ENCODE data around the gene AUH. TPM values are rescaled to one million over a fixed set of nuclear protein-coding genes. Genes with fewer than 3 reads are reported as not detected.

AUH gene
- polyA plus RNA-seq, 3 donors, result 4.0 to 9.9 (median 8.4) TPM

DNA sequence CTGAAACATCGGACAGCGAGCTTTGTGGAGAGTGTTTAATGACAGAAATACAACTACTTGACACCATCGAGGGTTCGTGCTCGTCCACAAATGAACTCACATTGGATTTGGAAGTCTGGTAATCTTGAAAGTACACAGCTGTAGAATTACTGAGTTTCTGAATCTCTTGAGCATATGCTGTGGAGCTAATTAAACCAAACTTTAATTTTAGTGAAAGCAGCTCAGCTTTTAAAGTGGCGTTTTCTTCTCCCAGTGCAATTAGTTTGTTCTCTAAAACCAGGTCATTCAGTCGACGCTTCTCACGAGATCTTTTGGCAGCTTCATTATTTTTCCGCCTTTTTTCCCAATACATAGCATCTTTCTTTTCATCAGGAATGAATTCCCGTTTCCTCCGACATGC lies 48.4 kb upstream of the AUH start:
- Mint-ChIP-seq H3K4me1 (peaks cover 67% of the 10 kb centered on the region), H3K27ac (peak overlapping the region in 6 of 7 donors; percentile 89 to 96 (median 92)), H3K27me3 (ENCODE audit: low read depth in 3 of 3) (peaks cover 0 to 1% (median 0%) of the 10 kb centered on the region in 3 donors), H3K9me3 (no peaks in the 10 kb centered on the region), H3K4me3 (no peak overlapping the region), H3K36me3 (peaks cover 49 to 61% of the 10 kb centered on the region in 2 donors)
- TF ChIP-seq, protein P1, sequence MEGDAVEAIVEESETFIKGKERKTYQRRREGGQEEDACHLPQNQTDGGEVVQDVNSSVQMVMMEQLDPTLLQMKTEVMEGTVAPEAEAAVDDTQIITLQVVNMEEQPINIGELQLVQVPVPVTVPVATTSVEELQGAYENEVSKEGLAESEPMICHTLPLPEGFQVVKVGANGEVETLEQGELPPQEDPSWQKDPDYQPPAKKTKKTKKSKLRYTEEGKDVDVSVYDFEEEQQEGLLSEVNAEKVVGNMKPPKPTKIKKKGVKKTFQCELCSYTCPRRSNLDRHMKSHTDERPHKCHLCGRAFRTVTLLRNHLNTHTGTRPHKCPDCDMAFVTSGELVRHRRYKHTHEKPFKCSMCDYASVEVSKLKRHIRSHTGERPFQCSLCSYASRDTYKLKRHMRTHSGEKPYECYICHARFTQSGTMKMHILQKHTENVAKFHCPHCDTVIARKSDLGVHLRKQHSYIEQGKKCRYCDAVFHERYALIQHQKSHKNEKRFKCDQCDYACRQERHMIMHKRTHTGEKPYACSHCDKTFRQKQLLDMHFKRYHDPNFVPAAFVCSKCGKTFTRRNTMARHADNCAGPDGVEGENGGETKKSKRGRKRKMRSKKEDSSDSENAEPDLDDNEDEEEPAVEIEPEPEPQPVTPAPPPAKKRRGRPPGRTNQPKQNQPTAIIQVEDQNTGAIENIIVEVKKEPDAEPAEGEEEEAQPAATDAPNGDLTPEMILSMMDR (IDR thresholded peaks at IDR 0.05), result no peak
- Histone ChIP-seq H3K4me1 (ENCODE audit: control insufficient read depth in 1 of 2, insufficient read depth in 2 of 2, low read length in 2 of 2) (peaks cover 49 to 69% of the 10 kb centered on the region in 2 donors), H3K36me3 (replicated peaks in 1 of 2; ENCODE audit: control insufficient read depth in 1 of 2, insufficient read depth in 2 of 2, low read length in 2 of 2) (peaks cover 15 to 22% of the 10 kb centered on the region in 2 donors), H2AFZ (ENCODE audit: insufficient read depth, low read depth, low read length, poor library complexity, severe bottlenecking) (no peak overlapping the region), H3K27ac (ENCODE audit: low read depth in 1 of 2, low read length in 2 of 2) (peak overlapping the region in 1 of 2 donors; percentile 85), H3K4me3 (replicated peaks in 1 of 3; ENCODE audit: low read depth in 2 of 3, low read length in 3 of 3) (no peak overlapping the region), H3K9ac (ENCODE audit: insufficient read depth, low read length, poor library complexity, severe bottlenecking) (no peak overlapping the region), H3K9me3 (replicated peaks in 1 of 2; ENCODE audit: control insufficient read depth in 1 of 2, insufficient read depth in 1 of 2, low read length in 2 of 2) (no peaks in the 10 kb centered on the region), H3K27me3 (ENCODE audit: control insufficient read depth in 2 of 2, insufficient read depth in 2 of 2, low read length in 2 of 2) (no peaks in the 10 kb centered on the region), H3K4me2 (replicated peaks; ENCODE audit: extremely low read depth, low read length, poor library complexity, severe bottlenecking) (no peak overlapping the region), H4K20me1 (ENCODE audit: insufficient read depth, low read length) (peaks cover 27% of the 10 kb centered on the region), H3K79me2 (ENCODE audit: insufficient read depth, low read length) (peaks cover 58% of the 10 kb centered on the region)
- intact Hi-C loops (cut with micrococcal nuclease), result no loop called here
- no peak for DNase-seq
- 99% methylated on average over 7 of the region's 12 CpGs for WGBS (ENCODE audit: insufficient coverage)

DNA sequence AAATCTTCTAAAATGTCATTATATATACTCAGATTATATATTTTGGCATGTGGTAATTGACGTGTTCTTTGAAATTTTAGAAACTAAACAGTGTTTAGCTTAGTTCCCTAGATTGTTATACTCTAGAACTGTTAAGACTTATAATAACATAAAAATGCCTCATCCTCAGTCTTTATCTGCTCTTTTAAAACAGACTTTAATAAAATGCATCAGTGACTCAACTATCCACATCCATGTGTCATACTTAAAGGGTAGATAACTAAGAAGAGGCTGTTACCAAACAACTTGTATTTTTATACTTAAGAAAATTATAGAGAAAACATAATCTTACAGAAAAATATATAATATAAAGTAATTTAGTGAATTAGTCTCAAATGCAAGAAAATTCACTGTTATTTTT lies 46.8 kb upstream of the AUH start:
- no peak overlapping the region for H3K27ac ChIP-seq (ENCODE audit: low read depth in 1 of 2, low read length in 2 of 2)
- intact Hi-C loops (cut with micrococcal nuclease), result no loop called here
- no peaks in the 10 kb centered on the region for H3K27me3 ChIP-seq (ENCODE audit: control insufficient read depth in 2 of 2, insufficient read depth in 2 of 2, low read length in 2 of 2)
- peaks cover 10% of the 10 kb centered on the region for H4K20me1 ChIP-seq (ENCODE audit: insufficient read depth, low read length)
- DNase-seq, result peak in 2 of 3 donors; percentile 43 to 46
- H3K4me2 ChIP-seq (replicated peaks; ENCODE audit: extremely low read depth, low read length, poor library complexity, severe bottlenecking), result no peak overlapping the region
- Mint-ChIP-seq H3K4me1 (peaks cover 59% of the 10 kb centered on the region), H3K4me3 (no peak overlapping the region), H3K27ac (no peak overlapping the region), H3K27me3 (ENCODE audit: low read depth in 3 of 3) (peaks cover 0 to 1% (median 0%) of the 10 kb centered on the region in 3 donors), H3K36me3 (peaks cover 37 to 48% of the 10 kb centered on the region in 2 donors), H3K9me3 (no peaks in the 10 kb centered on the region)
- H3K9me3 ChIP-seq (replicated peaks in 1 of 2; ENCODE audit: control insufficient read depth in 1 of 2, insufficient read depth in 1 of 2, low read length in 2 of 2), result no peaks in the 10 kb centered on the region
- no CpG with 5 or more reads among the region's 1 CpG for WGBS (ENCODE audit: insufficient coverage)
- peaks cover 39 to 61% of the 10 kb centered on the region in 2 donors for H3K4me1 ChIP-seq (ENCODE audit: control insufficient read depth in 1 of 2, insufficient read depth in 2 of 2, low read length in 2 of 2)
- no peak overlapping the region for H2AFZ ChIP-seq (ENCODE audit: insufficient read depth, low read depth, low read length, poor library complexity, severe bottlenecking)
- TF ChIP-seq, protein P1 (IDR thresholded peaks at IDR 0.05), result no peak
- H3K79me2 ChIP-seq (ENCODE audit: insufficient read depth, low read length), result peaks cover 41% of the 10 kb centered on the region
- H3K4me3 ChIP-seq (replicated peaks in 1 of 3; ENCODE audit: low read depth in 2 of 3, low read length in 3 of 3), result no peak overlapping the region
- peaks cover 15 to 22% of the 10 kb centered on the region in 2 donors for H3K36me3 ChIP-seq (replicated peaks in 1 of 2; ENCODE audit: control insufficient read depth in 1 of 2, insufficient read depth in 2 of 2, low read length in 2 of 2)
- H3K9ac ChIP-seq (ENCODE audit: insufficient read depth, low read length, poor library complexity, severe bottlenecking), result no peak overlapping the region
